GM21576 (cell line): ENCODE data around the gene WDR62.

Source experiments
- ATAC-seq: cut with Tn5 transposase; IDR thresholded peaks from one replicate; pipeline ENCODE4 v1.9.1; 2021; ENCODE audit warnings: mild to moderate bottlenecking, moderate library complexity; ENCODE audit not compliant: unreplicated experiment

The WDR62 gene

DNA sequence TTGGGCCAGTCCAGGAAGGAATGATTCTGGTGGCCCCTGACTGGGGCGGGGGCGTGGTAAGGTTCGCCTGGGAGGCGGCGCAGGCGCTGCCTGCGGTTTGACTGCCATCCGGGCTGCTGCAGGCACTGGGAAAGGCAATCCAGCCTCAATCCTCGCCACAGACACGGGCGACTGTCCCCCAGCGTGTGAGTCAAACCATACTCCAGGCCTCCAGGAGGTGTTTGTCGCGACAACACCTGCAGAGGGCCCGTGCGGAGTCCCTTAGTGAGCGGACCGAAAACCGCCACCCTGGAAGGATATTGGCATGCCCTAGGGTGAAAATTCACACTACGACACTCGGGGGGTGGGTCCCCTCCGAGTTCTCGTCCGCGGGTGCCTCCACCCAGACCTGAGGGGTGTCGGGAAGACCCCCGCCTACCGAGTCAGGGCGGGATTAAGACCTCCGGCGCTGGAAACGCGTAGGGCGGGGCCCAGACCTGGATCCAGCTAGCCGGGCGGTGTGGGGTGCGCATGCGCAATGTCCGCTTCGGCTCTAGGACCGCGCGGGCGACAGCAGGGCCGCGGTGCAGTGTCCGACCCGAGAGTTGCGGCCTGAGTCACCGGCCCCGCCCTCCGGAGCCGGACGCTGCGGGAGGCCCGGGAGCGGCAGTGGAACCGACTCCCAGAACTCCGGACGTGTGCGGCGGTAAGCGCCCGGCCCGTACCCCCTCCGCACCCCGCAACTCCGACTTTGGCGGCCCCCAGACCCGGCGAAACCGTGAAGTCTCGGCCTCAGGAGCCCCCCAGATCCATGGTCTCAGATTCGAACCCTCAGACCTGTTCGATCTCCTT is 85.0 kb downstream of the WDR62 start, which contains the start of gene CAPNS1:
CAPNS1 (plus strand) TSS at position 594 of the 831 bp plus-strand sequence. CDS start 946 bp downstream, outside the sequence.
- peak; percentile 80 for ATAC-seq

DNA sequence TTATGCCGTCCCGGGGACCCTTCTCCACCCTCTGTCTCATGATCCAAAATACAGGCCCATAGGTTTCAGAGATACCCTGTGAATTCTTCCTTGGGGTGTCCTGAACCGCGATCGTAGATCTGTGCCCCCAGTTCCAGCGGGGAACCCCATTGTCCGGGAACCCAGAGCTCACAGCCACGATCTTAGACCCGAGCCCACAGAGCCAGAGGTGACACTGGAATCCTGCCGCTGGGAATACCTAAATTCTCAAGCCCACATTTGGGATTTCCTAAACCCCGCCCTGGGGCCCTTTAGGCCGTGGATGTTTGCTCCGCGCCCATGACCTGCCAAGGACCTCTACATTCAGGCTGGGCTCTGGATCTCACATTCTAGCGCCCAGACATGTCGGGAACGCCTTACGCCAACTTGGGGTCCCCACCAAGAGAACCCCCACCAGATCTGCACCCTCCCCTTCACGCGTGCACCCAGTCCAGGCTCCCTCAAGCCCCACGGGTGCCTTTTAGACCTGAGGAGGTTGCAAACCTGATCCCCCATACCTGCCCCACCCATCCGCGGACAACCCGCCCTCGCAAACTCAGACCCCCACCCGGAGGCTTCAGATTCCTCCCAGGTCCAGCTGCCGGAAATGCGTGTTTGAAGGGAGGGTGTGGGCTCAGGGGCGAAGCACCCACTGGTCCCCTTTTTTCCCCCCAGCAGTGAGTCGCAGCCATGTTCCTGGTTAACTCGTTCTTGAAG is 85.8 kb downstream of the WDR62 start:
- no peak for ATAC-seq

DNA sequence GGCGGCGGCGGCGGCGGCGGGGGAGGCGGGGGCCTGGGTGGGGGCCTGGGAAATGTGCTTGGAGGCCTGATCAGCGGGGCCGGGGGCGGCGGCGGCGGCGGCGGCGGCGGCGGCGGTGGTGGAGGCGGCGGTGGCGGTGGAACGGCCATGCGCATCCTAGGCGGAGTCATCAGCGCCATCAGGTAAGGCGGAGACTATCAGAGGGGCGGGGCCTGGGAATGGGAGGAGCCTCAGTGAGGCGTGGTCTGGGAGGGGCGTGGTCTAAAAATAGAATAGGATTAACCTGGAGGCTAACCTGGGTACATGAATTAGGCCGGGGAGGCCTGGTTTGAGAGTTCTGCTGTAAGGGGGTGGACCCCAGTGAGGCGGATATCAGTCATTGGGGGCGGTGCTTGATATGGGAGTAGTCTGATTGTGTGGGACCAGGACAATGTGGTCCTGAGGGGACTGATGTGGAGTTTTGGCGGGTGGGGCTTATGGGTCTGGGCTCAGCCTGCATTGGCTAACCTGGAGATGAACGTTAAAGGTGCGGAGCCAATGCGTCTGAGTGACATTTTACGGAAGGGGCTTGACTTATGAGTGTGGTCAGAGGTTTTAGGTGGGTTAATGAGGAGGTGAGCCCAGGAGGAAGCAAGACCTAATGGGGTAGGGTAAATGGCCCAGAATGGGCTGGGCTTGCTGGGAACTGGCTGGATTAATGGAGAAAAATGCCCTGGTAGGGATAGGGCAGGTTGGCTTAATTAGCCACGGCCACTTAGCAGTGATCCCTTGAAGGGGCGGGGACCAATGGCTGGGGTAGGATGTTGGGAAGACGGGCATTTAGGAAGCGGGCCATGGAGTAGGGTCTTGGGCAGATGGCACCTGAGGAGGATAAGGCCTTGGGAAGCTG is 86.6 kb downstream of the WDR62 start:
- peak; percentile 46 for ATAC-seq

DNA sequence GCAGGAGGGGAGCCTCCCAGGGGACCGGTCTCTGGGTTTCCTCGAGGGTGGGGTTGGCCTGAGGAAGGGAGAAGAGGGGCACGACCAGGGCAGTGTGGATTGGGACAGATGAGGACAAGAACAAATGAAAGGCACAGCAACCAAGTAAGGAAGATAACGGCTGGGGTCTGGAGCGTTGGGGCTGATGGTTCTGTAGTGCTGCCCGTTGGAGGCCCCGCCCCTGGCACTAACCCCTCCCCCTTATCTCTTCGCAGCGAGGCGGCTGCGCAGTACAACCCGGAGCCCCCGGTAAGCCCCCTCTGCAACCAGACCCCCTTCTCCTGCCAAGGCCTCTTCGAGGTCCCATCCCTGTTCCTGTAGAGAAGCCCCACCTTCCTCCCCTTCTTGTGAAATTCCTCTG is 87.3 kb downstream of the WDR62 start:
- ATAC-seq: no peak

DNA sequence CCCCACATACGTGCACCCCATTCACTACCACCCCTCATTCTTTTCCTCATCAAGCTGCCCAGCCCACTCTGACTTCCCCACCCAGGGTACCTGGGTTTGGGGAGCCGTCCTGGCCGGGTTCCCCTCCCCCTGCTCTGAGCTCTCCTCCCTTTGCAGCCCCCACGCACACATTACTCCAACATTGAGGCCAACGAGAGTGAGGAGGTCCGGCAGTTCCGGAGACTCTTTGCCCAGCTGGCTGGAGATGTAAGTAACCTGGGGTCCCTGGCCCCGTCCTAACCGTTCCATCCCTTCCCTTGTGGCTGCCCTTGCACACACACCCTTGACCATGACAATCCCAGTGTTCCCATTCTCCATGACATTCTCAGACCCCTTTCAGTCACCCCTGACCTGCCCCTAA is 87.8 kb downstream of the WDR62 start:
- no peak for ATAC-seq

GRCh38 chr19:36144624-36145023 is 89.9 kb downstream of the WDR62 start:
- ATAC-seq: no peak

DNA sequence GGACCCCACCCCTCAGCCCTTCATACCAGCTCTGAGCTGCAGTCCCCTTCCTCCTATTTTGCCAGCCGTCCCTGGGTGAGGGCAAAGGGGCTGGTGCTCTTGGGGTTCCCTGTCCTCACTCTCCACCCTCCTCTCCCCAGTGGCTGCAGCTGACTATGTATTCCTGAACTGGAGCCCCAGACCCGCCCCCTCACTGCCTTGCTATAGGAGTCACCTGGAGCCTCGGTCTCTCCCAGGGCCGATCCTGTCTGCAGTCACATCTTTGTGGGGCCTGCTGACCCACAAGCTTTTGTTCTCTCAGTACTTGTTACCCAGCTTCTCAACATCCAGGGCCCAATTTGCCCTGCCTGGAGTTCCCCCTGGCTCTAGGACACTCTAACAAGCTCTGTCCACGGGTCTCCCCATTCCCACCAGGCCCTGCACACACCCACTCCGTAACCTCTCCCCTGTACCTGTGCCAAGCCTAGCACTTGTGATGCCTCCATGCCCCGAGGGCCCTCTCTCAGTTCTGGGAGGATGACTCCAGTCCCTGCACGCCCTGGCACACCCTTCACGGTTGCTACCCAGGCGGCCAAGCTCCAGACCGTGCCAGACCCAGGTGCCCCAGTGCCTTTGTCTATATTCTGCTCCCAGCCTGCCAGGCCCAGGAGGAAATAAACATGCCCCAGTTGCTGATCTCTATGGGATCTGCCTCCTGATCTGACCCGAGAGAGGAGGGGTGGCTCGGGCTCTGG is 95.1 kb downstream of the WDR62 start:
- ATAC-seq: no peak

DNA sequence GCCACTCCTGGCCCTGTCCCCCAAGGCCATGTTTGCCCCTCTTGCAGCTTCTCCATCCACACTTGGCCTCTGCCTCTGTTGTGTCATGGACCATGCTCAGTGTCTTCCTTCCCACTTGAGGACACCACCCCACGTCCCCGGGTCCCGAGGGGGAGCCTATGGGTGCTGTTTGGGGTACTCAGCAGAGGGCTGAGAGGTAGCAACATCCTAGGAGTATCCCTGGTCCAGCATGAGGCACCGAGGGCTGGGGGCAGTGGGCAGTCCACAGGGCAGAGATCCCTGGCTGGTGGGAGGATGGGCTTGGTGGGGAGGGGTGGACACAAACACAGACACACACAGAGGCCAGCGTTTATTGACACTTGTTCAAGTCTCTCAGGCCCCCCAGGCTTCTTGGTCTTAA is 95.9 kb downstream of the WDR62 start:
- ATAC-seq: no peak

GRCh38 chr19:36151144-36152018 is 96.7 kb downstream of the WDR62 start:
- no peak for ATAC-seq

- ATAC-seq: no peak
These were observed 97.3 kb downstream of the WDR62 start for GRCh38 chr19:36152019-36152351.

DNA sequence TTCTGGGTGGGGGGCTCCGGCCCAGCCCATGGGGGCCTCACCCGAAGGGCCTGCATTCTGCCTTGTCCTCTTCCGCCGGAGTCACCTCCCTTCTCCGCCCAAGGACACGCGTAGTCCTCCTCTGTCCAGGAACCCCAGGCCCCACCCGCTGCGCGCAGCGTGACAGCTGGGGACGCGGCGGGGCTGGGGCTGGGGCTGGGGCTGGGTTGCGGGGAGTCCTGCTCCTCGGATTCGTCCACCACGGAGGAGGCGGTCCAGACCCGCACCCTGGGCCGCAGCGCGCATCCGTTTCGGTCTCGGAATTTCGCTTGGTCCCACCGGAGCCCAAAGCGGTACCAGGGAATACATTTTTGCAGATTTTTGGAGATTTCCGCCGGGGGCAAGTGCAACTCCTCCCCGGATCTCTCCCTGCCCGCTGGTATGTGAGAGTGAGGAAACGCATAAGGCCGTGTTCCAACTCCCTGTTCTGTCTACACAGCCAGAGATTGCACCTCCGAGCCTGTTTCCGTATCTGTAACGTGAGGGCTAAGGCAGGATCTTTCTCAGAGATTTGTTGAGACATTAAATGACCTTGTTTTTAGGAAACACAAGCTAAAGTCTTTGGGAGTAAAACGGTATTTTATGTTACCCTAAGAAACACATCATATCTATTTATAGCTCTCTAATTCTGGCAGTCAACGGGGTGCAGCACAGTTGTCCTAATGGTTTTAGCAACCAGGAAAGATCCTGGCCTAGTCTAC is 97.8 kb downstream of the WDR62 start, which contains the start of gene COX7A1:
COX7A1 (minus strand) TSS at position 96 of the 740 bp plus-strand sequence; CDS start at position 56, 40 bp downstream.
- no peak for ATAC-seq

- no peak for ATAC-seq
These were observed 98.4 kb downstream of the WDR62 start for GRCh38 chr19:36153126-36153525.
